Measurements from ENCODE around the gene FCGR3B. TPM values are rescaled to one million over a fixed set of nuclear protein-coding genes. Genes with fewer than 3 reads are reported as not detected.
"Not testable (repeated sequence)": the region's sequence is repeated elsewhere in the genome, so short reads cannot be mapped to it uniquely, and the experiment has no call there.

The FCGR3B gene
- not detected in 2 replicates for total RNA-seq (2014; rRNA removed; shearing (Covaris generic); ENCODE audit: low replicate concordance)

GRCh38 chr1:161631076-161631475 is at the start of gene FCGR3B:
FCGR3B (minus strand) TSS chr1:161631176; CDS start chr1:161631094, 82 bp downstream.
- Histone ChIP-seq H3K4me3 (no peak within 1 kb of the TSS), H3K36me3 (no peaks in the 10 kb centered on the region), H3K27me3 (no peaks in the 10 kb centered on the region), H3K9me3 (no peaks in the 10 kb centered on the region)
- DNase-seq = no peak

GRCh38 chr1:161678500-161678899 is 47.5 kb upstream of the FCGR3B start:
- H3K4me3 ChIP-seq = no peak overlapping the region

DNA sequence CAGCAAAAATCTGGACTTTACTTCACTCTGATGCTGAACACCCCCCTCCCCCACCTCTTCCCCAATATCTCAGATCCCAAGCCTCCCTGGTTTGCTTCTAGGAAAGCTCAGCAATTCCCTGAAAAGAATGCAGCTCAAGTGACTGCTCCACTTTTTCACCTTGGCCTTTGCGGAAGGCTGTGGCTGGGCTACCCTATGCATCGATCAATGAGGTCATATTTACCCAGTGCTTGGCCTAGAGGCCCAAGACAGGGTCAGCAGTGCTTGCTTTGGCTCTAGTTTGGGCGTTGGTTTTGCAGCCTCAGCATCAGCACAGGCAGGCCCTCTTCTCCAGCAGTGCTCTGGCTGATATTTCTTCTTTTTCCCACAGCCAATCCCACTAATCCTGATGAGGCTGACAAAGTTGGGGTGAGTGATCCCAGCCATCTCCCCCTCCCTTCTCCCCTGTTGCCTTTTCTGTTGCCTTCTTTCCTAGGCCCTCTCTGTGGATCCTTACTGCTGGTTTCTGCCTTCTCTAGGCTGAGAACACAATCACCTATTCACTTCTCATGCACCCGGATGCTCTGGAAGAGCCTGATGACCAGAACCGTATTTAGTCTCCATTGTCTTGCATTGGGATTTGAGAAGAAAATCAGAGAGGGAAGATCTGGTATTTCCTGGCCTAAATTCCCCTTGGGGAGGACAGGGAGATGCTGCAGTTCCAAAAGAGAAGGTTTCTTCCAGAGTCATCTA is 46.1 kb upstream of the FCGR3B start:
- Histone ChIP-seq H3K36me3 (no peaks in the 10 kb centered on the region), H3K9me3 (no peaks in the 10 kb centered on the region), H3K4me3 (no peak overlapping the region), H3K27me3 (no peaks in the 10 kb centered on the region)
- no peak for DNase-seq

More at GRCh38 chr1:161678500-161678899, 47.5 kb upstream of the FCGR3B start:
- H3K27me3 ChIP-seq = peaks cover 7% of the 10 kb centered on the region
- DNase-seq = no peak
- H3K36me3 ChIP-seq = no peaks in the 10 kb centered on the region
- no peaks in the 10 kb centered on the region for H3K9me3 ChIP-seq

DNA sequence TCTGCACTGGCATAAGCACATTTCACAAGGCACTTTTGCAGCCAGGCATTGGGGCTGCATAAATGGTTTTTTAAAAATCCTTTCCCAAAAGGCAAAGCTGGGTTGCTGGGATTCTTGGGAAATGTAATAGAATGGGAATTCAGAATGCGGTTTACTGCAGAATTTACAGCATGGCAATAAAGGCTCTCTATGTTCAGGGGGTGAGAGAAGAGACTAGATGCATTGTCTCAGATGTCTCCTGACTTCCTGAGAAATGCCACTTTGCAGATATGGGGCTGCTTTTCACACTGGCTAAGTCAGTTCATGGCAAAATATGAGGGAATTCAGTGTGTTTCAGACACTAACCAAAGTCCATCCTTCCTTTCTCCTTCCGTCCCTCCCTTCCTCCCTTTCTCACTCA is 45.5 kb upstream of the FCGR3B start:
- H3K27me3 ChIP-seq = no peaks in the 10 kb centered on the region
- no peak for DNase-seq
- no peaks in the 10 kb centered on the region for H3K9me3 ChIP-seq
- H3K4me3 ChIP-seq = no peak overlapping the region
- H3K36me3 ChIP-seq = no peaks in the 10 kb centered on the region

DNA sequence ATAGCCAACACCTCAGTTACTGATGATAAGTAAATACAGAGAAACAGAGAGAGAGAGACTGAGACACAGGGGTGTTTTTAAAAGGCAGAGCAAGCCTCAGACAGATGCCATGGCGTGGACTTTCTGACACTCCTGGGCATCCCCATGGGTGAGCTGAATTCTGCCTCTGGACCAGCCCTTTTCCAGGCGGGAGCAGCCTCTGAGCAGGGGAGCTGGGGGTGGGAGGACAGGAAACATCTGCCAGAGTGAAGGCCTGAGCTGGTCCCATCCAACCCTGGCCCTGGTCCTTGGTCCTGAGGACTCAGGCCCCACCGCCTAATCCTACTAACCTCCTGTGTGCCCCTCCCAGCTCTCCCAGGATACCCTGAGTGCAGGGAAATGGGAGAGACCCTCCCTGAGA is 43.9 kb upstream of the FCGR3B start:
- H3K36me3 ChIP-seq, H3K27me3 ChIP-seq, H3K4me3 ChIP-seq, DNase-seq, H3K9me3 ChIP-seq: not testable (repeated sequence)

- H3K36me3 ChIP-seq, DNase-seq, H3K9me3 ChIP-seq, H3K27me3 ChIP-seq, H3K4me3 ChIP-seq: not testable (repeated sequence)
Observed at GRCh38 chr1:161674447-161674846, 43.5 kb upstream of the FCGR3B start.

- not testable (repeated sequence) for H3K9me3 ChIP-seq, H3K36me3 ChIP-seq, H3K4me3 ChIP-seq, DNase-seq, H3K27me3 ChIP-seq
Observed at GRCh38 chr1:161673437-161673836, 42.5 kb upstream of the FCGR3B start.

DNA sequence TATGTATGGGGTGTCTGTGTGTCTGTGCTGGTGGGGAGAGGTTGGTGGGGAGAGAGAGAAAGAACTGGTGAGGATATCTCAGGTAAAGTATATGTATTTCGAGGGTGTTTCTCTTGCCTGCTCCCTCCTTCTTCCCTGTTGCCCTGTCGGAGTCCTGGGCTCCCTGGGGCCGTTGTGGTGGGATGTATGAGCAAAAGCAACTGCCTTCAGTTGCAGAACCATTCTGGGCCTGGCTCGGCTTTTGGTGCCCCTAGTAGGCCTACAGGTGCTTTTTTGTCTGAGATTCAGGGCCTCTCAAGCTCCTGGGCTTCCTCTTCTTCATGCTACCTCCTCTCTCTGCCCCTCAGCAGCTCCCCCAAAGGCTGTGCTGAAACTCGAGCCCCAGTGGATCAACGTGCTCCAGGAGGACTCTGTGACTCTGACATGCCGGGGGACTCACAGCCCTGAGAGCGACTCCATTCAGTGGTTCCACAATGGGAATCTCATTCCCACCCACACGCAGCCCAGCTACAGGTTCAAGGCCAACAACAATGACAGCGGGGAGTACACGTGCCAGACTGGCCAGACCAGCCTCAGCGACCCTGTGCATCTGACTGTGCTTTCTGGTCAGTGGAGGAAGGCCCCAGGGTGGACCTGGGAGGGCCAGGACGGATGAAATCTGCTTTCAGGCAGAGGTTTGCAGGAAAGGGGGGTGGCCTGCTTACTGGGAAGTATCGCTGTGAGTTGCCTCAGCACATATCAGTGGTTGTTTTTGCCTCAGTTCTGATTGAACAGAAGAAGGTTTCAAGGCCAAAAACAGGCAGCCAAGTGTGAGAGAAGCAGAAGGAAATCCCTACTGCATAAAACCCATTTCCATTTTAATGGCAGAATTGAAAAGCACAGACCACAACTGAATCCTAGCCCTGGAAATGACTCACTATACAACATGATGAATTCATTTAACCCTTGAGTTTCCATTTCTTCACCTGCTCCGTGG is 40.4 kb upstream of the FCGR3B start:
- H3K36me3 ChIP-seq, DNase-seq, H3K27me3 ChIP-seq, H3K4me3 ChIP-seq, H3K9me3 ChIP-seq: not testable (repeated sequence)

GRCh38 chr1:161664689-161665088 is 33.7 kb upstream of the FCGR3B start:
- DNase-seq, H3K9me3 ChIP-seq, H3K27me3 ChIP-seq, H3K4me3 ChIP-seq, H3K36me3 ChIP-seq: not testable (repeated sequence)

DNA sequence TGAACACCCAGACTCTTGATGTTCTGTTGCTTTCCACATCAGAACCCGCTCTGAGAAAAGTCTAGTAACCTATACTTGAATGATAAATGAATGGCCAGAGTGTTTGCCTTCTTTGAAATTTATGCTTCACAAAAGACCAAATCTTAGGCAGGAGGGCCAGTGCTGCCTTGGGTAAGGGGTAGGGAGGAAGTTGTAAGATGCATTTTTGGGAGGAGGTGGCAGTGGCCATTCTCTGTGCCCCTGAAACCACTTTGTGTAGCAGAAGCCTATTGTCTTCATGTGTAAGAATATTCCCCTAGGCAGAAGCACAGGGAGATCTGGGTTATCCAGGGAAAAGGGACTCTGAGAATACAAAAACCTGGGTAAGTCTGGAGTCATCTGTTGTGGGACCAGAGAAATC is 32.6 kb upstream of the FCGR3B start:
- H3K27me3 ChIP-seq, H3K36me3 ChIP-seq, DNase-seq, H3K9me3 ChIP-seq, H3K4me3 ChIP-seq: not testable (repeated sequence)

DNA sequence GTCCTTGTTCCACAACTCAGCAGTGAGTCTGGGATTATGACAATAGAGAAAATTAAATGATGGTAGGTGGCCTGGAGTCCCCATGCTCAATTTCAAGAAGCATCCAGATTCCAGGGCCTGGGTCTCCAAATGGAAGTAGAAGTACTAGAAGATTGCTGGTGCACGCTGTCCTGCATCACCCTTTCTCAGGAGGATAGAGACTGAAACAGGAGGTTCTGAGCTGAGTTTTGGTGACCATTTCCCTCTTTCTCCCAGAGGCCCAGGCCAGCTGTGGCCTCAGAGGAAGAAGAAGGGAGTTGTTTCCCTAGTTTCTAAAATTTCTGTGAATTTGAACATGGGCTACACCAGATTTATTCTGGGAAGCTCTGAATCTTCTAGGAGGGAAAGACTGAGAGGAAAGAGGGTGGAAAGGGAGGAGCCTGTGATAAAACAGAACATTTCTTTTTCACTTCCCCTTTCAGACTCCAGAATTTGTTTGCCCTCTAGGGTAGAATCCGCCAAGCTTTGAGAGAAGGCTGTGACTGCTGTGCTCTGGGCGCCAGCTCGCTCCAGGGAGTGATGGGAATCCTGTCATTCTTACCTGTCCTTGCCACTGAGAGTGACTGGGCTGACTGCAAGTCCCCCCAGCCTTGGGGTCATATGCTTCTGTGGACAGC is 31.8 kb upstream of the FCGR3B start, which contains the start of gene FCGR2B:
Gene FCGR2B (plus strand): TSS at position 460 of the 656 bp plus-strand sequence. CDS start 99 bp downstream, at position 559.
- H3K4me3 ChIP-seq, H3K9me3 ChIP-seq, DNase-seq, H3K27me3 ChIP-seq, H3K36me3 ChIP-seq: not testable (repeated sequence)

GRCh38 chr1:161661660-161662311 is 30.8 kb upstream of the FCGR3B start:
- not testable (repeated sequence) for H3K4me3 ChIP-seq, H3K36me3 ChIP-seq, DNase-seq, H3K27me3 ChIP-seq, H3K9me3 ChIP-seq

DNA sequence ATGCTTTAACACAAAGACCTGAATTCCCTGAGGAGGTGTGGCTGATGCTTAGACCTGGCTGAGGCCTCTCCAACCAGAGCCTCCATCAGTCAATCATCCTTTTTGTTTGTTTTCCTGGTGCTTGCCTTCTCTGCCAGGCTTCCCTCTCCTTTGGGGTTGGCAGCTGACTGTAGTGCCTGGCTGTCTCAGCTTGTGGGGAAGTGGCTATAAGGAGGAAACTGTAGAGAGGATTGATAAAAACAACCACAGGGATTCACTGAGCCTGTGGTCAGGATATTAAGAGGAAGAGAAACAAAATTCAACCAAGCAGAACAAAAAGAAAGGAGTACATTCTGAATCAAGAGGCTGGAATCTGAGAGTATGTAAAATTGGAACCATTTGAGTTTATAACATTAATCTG is 27.5 kb upstream of the FCGR3B start:
- not testable (repeated sequence) for DNase-seq, H3K36me3 ChIP-seq, H3K9me3 ChIP-seq, H3K4me3 ChIP-seq, H3K27me3 ChIP-seq

GRCh38 chr1:161653971-161654370 is 23.0 kb upstream of the FCGR3B start:
- not testable (repeated sequence) for H3K9me3 ChIP-seq, H3K27me3 ChIP-seq, DNase-seq, H3K36me3 ChIP-seq, H3K4me3 ChIP-seq

GRCh38 chr1:161653541-161653940 is 22.6 kb upstream of the FCGR3B start:
- DNase-seq, H3K36me3 ChIP-seq, H3K4me3 ChIP-seq, H3K27me3 ChIP-seq, H3K9me3 ChIP-seq: not testable (repeated sequence)

- not testable (repeated sequence) for H3K4me3 ChIP-seq, H3K27me3 ChIP-seq, DNase-seq, H3K9me3 ChIP-seq, H3K36me3 ChIP-seq
Observed at GRCh38 chr1:161647507-161648360, 16.8 kb upstream of the FCGR3B start.
